Neural cell (in vitro differentiated cells): ENCODE results near the gene ARHGDIG. TPM values are rescaled to one million over a fixed set of nuclear protein-coding genes. Genes with fewer than 3 reads are reported as not detected.

Experiments used
- H2AFZ ChIP-seq: fragments of 200-600, 300-800 bp; sonication (generic), shearing (Covaris generic); 2 replicates; pipeline ENCODE4 v1.6.0; 2014; ENCODE audit warnings: low read depth, mild to moderate bottlenecking, antibody characterized with exemption, low read length, moderate library complexity
- H3F3A ChIP-seq: fragments of 200-600 bp; shearing (Covaris generic); 2 replicates; pipeline ENCODE4 v1.6.1; 2016; ENCODE audit warnings: mild to moderate bottlenecking, moderate library complexity, mixed read lengths, antibody characterized with exemption, low read length; ENCODE audit not compliant: insufficient read depth, poor library complexity, severe bottlenecking
- H3K27ac ChIP-seq: fragments of 200-600, 300-800 bp; sonication (generic), shearing (Covaris generic); 2 replicates; pipeline ENCODE4 v1.5.1; 2014; ENCODE audit warnings: mild to moderate bottlenecking, low read length, moderate library complexity
- H3K27me3 ChIP-seq: fragments of 300-800, 200-600 bp; sonication (generic), shearing (Covaris generic); 2 replicates; pipeline ENCODE4 v1.6.0; 2014; ENCODE audit warnings: mild to moderate bottlenecking, low read depth, low read length, moderate library complexity; ENCODE audit not compliant: insufficient read depth
- H3K36me3 ChIP-seq: fragments of 300-800, 200-600 bp; sonication (generic), shearing (Covaris generic); 2 replicates; pipeline ENCODE4 v1.5.1; 2014; ENCODE audit warnings: mild to moderate bottlenecking, antibody characterized with exemption, low read length, moderate library complexity; ENCODE audit not compliant: insufficient read depth
- H3K4me2 ChIP-seq: fragments of 300-800, 200-600 bp; sonication (generic), shearing (Covaris generic); 2 replicates; pipeline ENCODE4 v1.6.0; 2014; ENCODE audit warnings: mild to moderate bottlenecking, low read length
- H3K4me3 ChIP-seq: fragments of 300-800, 200-600 bp; sonication (generic), shearing (Covaris generic); 2 replicates; pipeline ENCODE4 v1.5.1; 2014; ENCODE audit warnings: mild to moderate bottlenecking, low read length, moderate library complexity
- H3K79me2 ChIP-seq: fragments of 200-600 bp; shearing (Covaris generic); replicated peaks from 2 replicates; pipeline ENCODE4 v1.6.0; 2014; ENCODE audit warnings: mild to moderate bottlenecking, low read length, moderate library complexity; ENCODE audit not compliant: insufficient read depth
- H3K9ac ChIP-seq: fragments of 300-800, 200-600 bp; sonication (generic), shearing (Covaris generic); 2 replicates; pipeline ENCODE4 v1.6.1; 2016; ENCODE audit warnings: mild to moderate bottlenecking, low read length, mixed read lengths
- H3K9me2 ChIP-seq: fragments of 200-600 bp; shearing (Covaris generic); 2 replicates; pipeline ENCODE4 v1.6.1; 2016; ENCODE audit warnings: mild to moderate bottlenecking, low read length, mixed read lengths; ENCODE audit not compliant: insufficient read depth
- H3K9me3 ChIP-seq: fragments of 200-600, 300-800 bp; sonication (generic), shearing (Covaris generic); 2 replicates; pipeline ENCODE4 v1.6.1; 2016; ENCODE audit warnings: mild to moderate bottlenecking, mixed run types, low read length, moderate library complexity, mixed read lengths
- H4K20me1 ChIP-seq: fragments of 200-600 bp; shearing (Covaris generic); 2 replicates; pipeline ENCODE4 v1.6.1; 2016; ENCODE audit warnings: mild to moderate bottlenecking, mixed run types; ENCODE audit not compliant: insufficient read depth
- CTCF ChIP-seq: fragments of 450-650 bp; IDR thresholded peaks from 2 replicates; pipeline ENCODE4 v1.5.1; 2014; ENCODE audit warnings: antibody characterized with exemption, mild to moderate bottlenecking, moderate library complexity; ENCODE audit not compliant: poor library complexity, severe bottlenecking
- EP300 ChIP-seq: fragments of 450-650 bp; conservative IDR thresholded peaks from 2 replicates; pipeline ENCODE4 v1.6.1; 2014; ENCODE audit warnings: antibody characterized with exemption, mild to moderate bottlenecking, moderate library complexity; ENCODE audit not compliant: poor library complexity, severe bottlenecking
- EZH2 ChIP-seq: fragments of 200-600, 300-800 bp; shearing (Covaris generic), sonication (generic); IDR thresholded peaks from 2 replicates; pipeline ENCODE4 v1.6.1; 2014; ENCODE audit warnings: antibody characterized with exemption, low read length, borderline replicate concordance, mild to moderate bottlenecking; ENCODE audit not compliant: insufficient read depth, poor library complexity, severe bottlenecking
- MXI1 ChIP-seq: fragments of 450-650 bp; conservative IDR thresholded peaks from 2 replicates; pipeline ENCODE4 v1.6.1; 2014; ENCODE audit warnings: antibody characterized with exemption, mild to moderate bottlenecking; ENCODE audit not compliant: poor library complexity, severe bottlenecking
- POLR2AphosphoS5 ChIP-seq: IDR thresholded peaks from 2 replicates; pipeline ENCODE4 v1.6.1; 2012
- RAD21 ChIP-seq: fragments of 450-650 bp; conservative IDR thresholded peaks from 2 replicates; pipeline ENCODE4 v1.6.1; 2014; ENCODE audit warnings: antibody characterized with exemption, mild to moderate bottlenecking, moderate library complexity
- REST ChIP-seq: IDR thresholded peaks from 2 replicates; pipeline ENCODE4 v1.6.1; 2012; ENCODE audit warnings: borderline replicate concordance
- SMC3 ChIP-seq: fragments of 450-650 bp; conservative IDR thresholded peaks from 2 replicates; pipeline ENCODE4 v1.6.1; 2014; ENCODE audit warnings: antibody characterized with exemption, mild to moderate bottlenecking, moderate library complexity; ENCODE audit not compliant: poor library complexity
- TAF1 ChIP-seq: IDR thresholded peaks from 2 replicates; pipeline ENCODE4 v1.6.1; 2012; ENCODE audit warnings: low read depth
- polyA plus RNA-seq: library from polyadenylated mRNA; depleted of rRNA; stranded (reverse); fragments of >200 nt; gene quantifications from 2 replicates; pipeline ENCODE4 v1.2.3, GENCODE V29; 2014

ARHGDIG gene
- polyA plus RNA-seq, 1 donor from 2014 or later = 176 TPM

GRCh38 chr16:282491-282890, 2.1 kb downstream of the ARHGDIG start:
- no peaks in the 10 kb centered on the region for H3K9me2 ChIP-seq
- peaks cover 12% of the 10 kb centered on the region for H3K27me3 ChIP-seq
- no peak overlapping the region for H3K4me2 ChIP-seq
- no peak for TF ChIP-seq POLR2AphosphoS5
- TF ChIP-seq TAF1 = no peak
- no peak for TF ChIP-seq EZH2
- no peak overlapping the region for H2AFZ ChIP-seq
- no peak overlapping the region for H3K27ac ChIP-seq
- H3K36me3 ChIP-seq = peaks cover 4% of the 10 kb centered on the region
- no peak overlapping the region for H3K9ac ChIP-seq
- H3F3A ChIP-seq = no peaks in the 10 kb centered on the region
- no peaks in the 10 kb centered on the region for H4K20me1 ChIP-seq
- H3K4me3 ChIP-seq = no peak overlapping the region
- H3K9me3 ChIP-seq = no peaks in the 10 kb centered on the region
- no peaks in the 10 kb centered on the region for H3K79me2 ChIP-seq

- no peak within 1 kb of the TSS for H3K4me2 ChIP-seq
- peaks cover 12% of the 10 kb centered on the region for H3K27me3 ChIP-seq
- no peak within 1 kb of the TSS for H3K9ac ChIP-seq
- H3K9me2 ChIP-seq = no peaks in the 10 kb centered on the region
- H3K27ac ChIP-seq = no peak within 1 kb of the TSS
- no peaks in the 10 kb centered on the region for H3K79me2 ChIP-seq
- no peak within 1 kb of the TSS for H3K4me3 ChIP-seq
- H3F3A ChIP-seq = no peaks in the 10 kb centered on the region
- TF ChIP-seq EZH2 (no peak), RAD21 (no peak), MXI1 (no peak), TAF1 (no peak), REST (no peak), POLR2AphosphoS5 (no peak), SMC3 (no peak), EP300 (no peak), CTCF (no peak)
- H2AFZ ChIP-seq = no peak within 1 kb of the TSS
- H3K36me3 ChIP-seq = peaks cover 4% of the 10 kb centered on the region
- H4K20me1 ChIP-seq = no peaks in the 10 kb centered on the region
- no peaks in the 10 kb centered on the region for H3K9me3 ChIP-seq
Observed at GRCh38 chr16:283033-283805, 2.8 kb downstream of the ARHGDIG start, which contains the start of gene PDIA2. Gene PDIA2, plus strand, starts transcription at chr16:283164. Its CDS starts 6 bp downstream, at chr16:283170.
